GM12872 (cell line): ENCODE measurements around the gene PLXNA1.

Source experiments
- CTCF ChIP-seq: IDR thresholded peaks from 3 replicates; pipeline ENCODE4 v1.5.1; 2011; ENCODE audit warnings: low read depth, mild to moderate bottlenecking, low read length, moderate library complexity; ENCODE audit not compliant: insufficient read depth

Gene PLXNA1

DNA sequence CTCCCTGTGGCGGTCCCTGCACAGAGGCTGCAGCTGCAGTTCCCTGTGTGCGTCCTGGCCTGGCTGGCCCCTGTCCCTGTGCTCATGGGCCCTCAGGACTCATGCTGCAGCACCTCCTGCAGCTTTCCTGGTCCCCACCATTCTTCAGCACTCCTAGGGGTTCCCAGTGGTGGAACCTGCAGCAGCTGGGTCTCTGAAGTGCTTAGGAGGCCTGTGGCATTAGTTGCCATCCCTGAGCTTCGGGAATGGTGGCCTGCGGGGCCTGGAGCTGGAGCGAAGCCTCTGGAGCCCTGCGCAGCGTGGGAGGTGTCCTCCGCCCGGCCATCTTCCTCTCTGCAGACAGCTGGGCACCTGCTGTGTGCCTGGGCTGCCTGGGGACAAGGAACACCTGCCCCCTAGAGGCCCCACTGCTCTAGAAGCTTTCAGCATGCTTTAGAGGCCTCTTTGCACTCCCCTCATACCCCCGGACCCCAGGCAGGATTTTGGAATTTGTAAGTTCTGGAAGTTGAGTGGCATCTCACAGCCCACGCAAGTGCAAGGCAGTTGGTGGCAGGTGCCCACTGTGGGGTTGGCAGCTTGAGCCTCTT lies 13.1 kb downstream of the PLXNA1 start:
- peak; percentile 33; the same call in 1 of the 3 replicates for TF ChIP-seq CTCF

GRCh38 chr3:126996905-126997304 lies 14.0 kb downstream of the PLXNA1 start:
- no peak for TF ChIP-seq CTCF

DNA sequence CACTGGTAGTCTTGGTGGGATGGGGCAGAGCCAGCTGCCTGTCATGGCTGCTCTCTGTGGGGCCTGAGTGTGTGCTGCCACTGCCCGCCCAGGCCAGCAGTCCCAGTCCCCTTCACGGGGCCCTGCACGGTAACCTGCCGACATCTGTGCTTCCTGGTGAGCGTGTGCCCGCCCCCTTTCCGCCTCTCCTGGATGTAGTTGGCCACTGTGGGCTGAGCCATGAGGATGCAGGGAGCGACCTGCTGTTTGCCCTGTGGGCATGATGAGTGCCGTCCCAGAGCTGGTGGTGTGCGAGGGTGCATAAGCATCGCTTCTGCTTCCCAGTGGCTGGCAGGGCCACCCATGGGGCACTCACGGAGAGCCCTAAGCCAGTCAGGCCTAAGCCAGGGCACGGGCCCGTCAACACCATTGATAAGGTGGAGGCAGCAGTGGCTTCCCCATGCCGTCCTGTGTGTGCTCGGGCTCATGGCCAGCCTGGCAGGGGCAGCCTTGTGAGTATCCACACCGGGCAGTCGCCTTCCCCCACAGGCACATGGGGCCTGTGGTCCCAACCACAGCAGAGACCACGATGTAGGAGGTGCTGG lies 14.6 kb downstream of the PLXNA1 start:
- TF ChIP-seq CTCF = no peak

DNA sequence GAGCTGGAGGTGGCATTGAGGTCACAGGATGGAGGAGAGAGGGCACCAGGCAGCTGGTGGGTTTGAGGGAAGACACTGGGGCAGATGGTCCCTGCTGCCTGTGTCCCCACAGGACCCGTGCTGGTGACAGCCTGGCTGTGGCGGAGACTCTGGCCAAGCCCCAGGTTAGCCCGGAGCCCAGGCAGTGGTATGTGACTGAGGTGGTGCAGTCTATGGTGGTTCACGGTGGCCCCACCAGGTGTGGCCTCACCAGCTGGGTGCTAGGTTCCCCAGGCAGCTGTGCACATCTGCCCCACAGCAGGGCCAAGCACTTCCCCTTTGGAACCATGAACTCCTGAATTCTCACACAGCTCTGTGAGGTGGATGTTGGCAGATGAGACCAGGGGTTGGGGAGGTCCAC lies 15.4 kb downstream of the PLXNA1 start:
- TF ChIP-seq CTCF = no peak

DNA sequence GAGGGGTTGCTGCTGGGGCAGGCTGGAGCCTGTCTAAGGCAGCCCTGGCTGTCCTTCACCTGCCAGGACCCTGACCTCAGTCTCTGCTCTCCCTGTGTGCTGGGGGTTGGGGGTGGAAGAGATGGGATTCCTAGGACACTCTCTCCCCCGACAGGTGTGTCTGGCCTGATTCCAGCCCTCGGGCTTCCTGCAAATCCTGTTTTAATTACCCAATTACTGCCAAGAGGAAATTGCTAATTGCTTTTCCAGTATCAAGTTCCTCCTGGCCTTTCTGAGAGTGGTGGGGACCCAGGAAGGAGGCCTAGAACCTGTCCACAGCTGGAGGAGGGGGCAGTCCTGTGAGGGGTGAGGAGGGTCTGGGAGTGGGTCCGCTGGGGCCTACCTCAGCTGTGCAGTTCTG lies 15.8 kb downstream of the PLXNA1 start:
- no peak for TF ChIP-seq CTCF

GRCh38 chr3:126999383-126999782 lies 16.5 kb downstream of the PLXNA1 start:
- TF ChIP-seq CTCF = no peak

- TF ChIP-seq CTCF = no peak
Observed at GRCh38 chr3:127000119-127000518, 17.2 kb downstream of the PLXNA1 start.
